CD4-positive, alpha-beta T cell (primary cell): ENCODE measurements around the gene DHRS3. TPM values are rescaled to one million over a fixed set of nuclear protein-coding genes. Genes with fewer than 3 reads are reported as not detected.
"Not testable (repeated sequence)": the region's sequence is repeated elsewhere in the genome, so short reads cannot be mapped to it uniquely, and the experiment has no call there.

Experiments
- ATAC-seq: fragments of 200-7000 bp; cut with Tn5 transposase; one replicate; pipeline ENCODE4 v1.10.0; 2022; ENCODE audit warnings: mild to moderate bottlenecking; ENCODE audit not compliant: poor library complexity
- CTCF ChIA-PET: fragments of 350-600 bp; sonication (Branson Sonifier 250); formaldehyde crosslinking; loops from one replicate; lab custom pipeline; 2021; ENCODE audit warnings: antibody characterized with exemption, inconsistent platforms; lab: Charles Lee
- POLR2A ChIA-PET: fragments of 350-600 bp; sonication (Branson Sonifier 250); formaldehyde crosslinking; loops from one replicate; lab custom pipeline; 2021; ENCODE audit warnings: antibody characterized with exemption, inconsistent platforms; lab: Charles Lee
- DNase-seq, 14 experiments: peaks; one replicate each; pipeline ENCODE4 v3.0.0-alpha.2; 2013 to 2020; ENCODE audit warnings: mixed read lengths in 2 of 14
- H3K27ac ChIP-seq, 2 donors: one replicate each; pipeline versions ENCODE4 v1.5.1 to v1.7.0; 2013; ENCODE audit warnings: low read length in 2 of 2, low read depth in 1 of 2, mild to moderate bottlenecking in 1 of 2
- H3K27me3 ChIP-seq, 2 experiments: 1 replicate in 1 of 2; 2 replicates in 1 of 2; pipeline versions ENCODE4 v1.6.1 to v1.7.0; 2013; ENCODE audit warnings: low read length in 2 of 2, control low read depth in 1 of 2, mild to moderate bottlenecking in 1 of 2, moderate library complexity in 1 of 2; ENCODE audit not compliant: insufficient read depth in 2 of 2, control insufficient read depth in 1 of 2
- H3K36me3 ChIP-seq: one replicate; pipeline ENCODE4 v1.6.1; 2013; ENCODE audit warnings: low read length, control low read depth; ENCODE audit not compliant: insufficient read depth
- H3K4me1 ChIP-seq: one replicate; pipeline ENCODE4 v1.6.1; 2013; ENCODE audit warnings: low read length, control low read depth; ENCODE audit not compliant: insufficient read depth
- H3K4me3 ChIP-seq: one replicate; pipeline ENCODE4 v1.5.1; 2013; ENCODE audit warnings: mild to moderate bottlenecking, low read length, moderate library complexity
- H3K9me3 ChIP-seq, 2 experiments: 1 replicate in 1 of 2; 2 replicates in 1 of 2; pipeline versions ENCODE4 v1.6.1 to v1.7.0; 2013; ENCODE audit warnings: low read length in 2 of 2, mild to moderate bottlenecking in 2 of 2, control low read depth in 1 of 2, moderate library complexity in 1 of 2; ENCODE audit not compliant: control insufficient read depth in 1 of 2, insufficient read depth in 1 of 2
- H3K27ac Mint-ChIP-seq: one replicate; pipeline ENCODE4 v1.8.0; 2020; ENCODE audit warnings: mixed read lengths
- H3K27me3 Mint-ChIP-seq: one replicate; pipeline ENCODE4 v1.8.0; 2021; ENCODE audit warnings: mixed read lengths
- H3K36me3 Mint-ChIP-seq: one replicate; pipeline ENCODE4 v1.8.0; 2021; ENCODE audit warnings: low read depth, mixed read lengths
- H3K4me1 Mint-ChIP-seq: one replicate; pipeline ENCODE4 v1.8.0; 2021; ENCODE audit warnings: low read depth, mixed read lengths
- H3K4me3 Mint-ChIP-seq: one replicate; pipeline ENCODE4 v1.8.0; 2020; ENCODE audit warnings: mild to moderate bottlenecking, mixed read lengths
- H3K9me3 Mint-ChIP-seq: one replicate; pipeline ENCODE4 v1.8.0; 2020; ENCODE audit warnings: mixed read lengths
- CTCF ChIP-seq: fragments of 200-600 bp; IDR thresholded peaks from one replicate; pipeline ENCODE4 v1.8.0; 2022; ENCODE audit warnings: antibody characterized with exemption, mild to moderate bottlenecking
- intact Hi-C, 2 experiments: fragments of 100-400 bp; cut with DNase I in 1 of 2; cut with micrococcal nuclease in 1 of 2; formaldehyde crosslinking; loops; one replicate each; pipeline versions ENCODE4 v1.15.1 to v1.9.0; 2023 to 2025; cut with DNase I, micrococcal nuclease
- total RNA-seq, 174 experiments: library from RNA in 2 of 174; stranded (reverse) in 2 of 174; gene quantifications; one replicate each; pipeline ENCODE4 v1.2.3 and lab custom pipeline; 2021 to 2026

Gene DHRS3
- total RNA-seq, 2 experiments from 2014 or later: 102 to 108 TPM

GRCh38 chr1:12525311-12526181 is 92.5 kb downstream of the DHRS3 start:
- Mint-ChIP-seq H3K4me3 (no peak overlapping the region), H3K36me3 (no peaks in the 10 kb centered on the region)

GRCh38 chr1:12524266-12524665 is 93.7 kb downstream of the DHRS3 start:
- Histone ChIP-seq H3K9me3 (peaks cover 0 to 6% of the 10 kb centered on the region in 2 experiments), H3K4me3 (no peak overlapping the region), H3K36me3 (no peaks in the 10 kb centered on the region), H3K4me1 (no peaks in the 10 kb centered on the region), H3K27me3 (no peaks in the 10 kb centered on the region), H3K27ac (no peak overlapping the region)
- CTCF ChIA-PET: no interaction called here
- ATAC-seq (no peak), DNase-seq (no peak)
- H3K36me3 Mint-ChIP-seq: no peaks in the 10 kb centered on the region
- POLR2A ChIA-PET: no interaction called here
- H3K4me1 Mint-ChIP-seq: peaks cover 2% of the 10 kb centered on the region
- no peaks in the 10 kb centered on the region for H3K27me3 Mint-ChIP-seq
- H3K4me3 Mint-ChIP-seq: no peak overlapping the region
- H3K27ac Mint-ChIP-seq: no peak overlapping the region
- intact Hi-C loops: no loop called here
- H3K9me3 Mint-ChIP-seq: no peaks in the 10 kb centered on the region
- TF ChIP-seq CTCF: no peak

More at GRCh38 chr1:12525311-12526181, 92.5 kb downstream of the DHRS3 start:
- ChIA-PET POLR2A (interaction anchor here (0.9 to 1.4 kb wide), 2 partner anchors 15 to 92 kb away, joined by 3 to 4 read pairs; no protein-coding TSS in a partner anchor), CTCF (no interaction called here)
- H3K27me3 ChIP-seq: no peaks in the 10 kb centered on the region
- no peak for TF ChIP-seq CTCF
- no peak overlapping the region for H3K27ac ChIP-seq
- Mint-ChIP-seq H3K4me1 (peaks cover 8% of the 10 kb centered on the region), H3K9me3 (no peaks in the 10 kb centered on the region), H3K27me3 (no peaks in the 10 kb centered on the region), H3K27ac (peak overlapping the region; percentile 27)
- intact Hi-C loops: no loop called here
- H3K36me3 ChIP-seq: no peaks in the 10 kb centered on the region
- H3K4me3 ChIP-seq: no peak overlapping the region
- ATAC-seq (no peak), DNase-seq (no peak)
- H3K9me3 ChIP-seq: peaks cover 0 to 6% of the 10 kb centered on the region in 2 experiments
- H3K4me1 ChIP-seq: peaks cover 2% of the 10 kb centered on the region

GRCh38 chr1:12522780-12523179 is 95.2 kb downstream of the DHRS3 start:
- H3K36me3 Mint-ChIP-seq, H3K4me1 ChIP-seq, H3K27me3 ChIP-seq, H3K4me3 Mint-ChIP-seq, H3K9me3 Mint-ChIP-seq, H3K27ac Mint-ChIP-seq, intact Hi-C loops, H3K27me3 Mint-ChIP-seq, ATAC-seq, DNase-seq, POLR2A ChIA-PET, H3K4me3 ChIP-seq, H3K4me1 Mint-ChIP-seq, H3K36me3 ChIP-seq, CTCF ChIA-PET, H3K27ac ChIP-seq, H3K9me3 ChIP-seq: not testable (repeated sequence)
